Duodenal mucosa (tissue), 2 donors: ENCODE results near the gene MAN1A1.
"Not testable (repeated sequence)": the region's sequence is repeated elsewhere in the genome, so short reads cannot be mapped to it uniquely, and the experiment has no call there.

ENCODE experiments used
- H3K27ac ChIP-seq: one replicate; pipeline ENCODE4 v1.7.0; 2013; ENCODE audit warnings: low read depth, low read length
- H3K27me3 ChIP-seq, 2 donors: one replicate each; pipeline ENCODE4 v1.7.0; 2013; ENCODE audit warnings: low read length in 2 of 2, control low read depth in 1 of 2; ENCODE audit not compliant: insufficient read depth in 2 of 2, control insufficient read depth in 1 of 2
- H3K36me3 ChIP-seq, 2 donors: one replicate each; pipeline ENCODE4 v1.7.0; 2013; ENCODE audit warnings: low read length in 2 of 2, control low read depth in 1 of 2; ENCODE audit not compliant: insufficient read depth in 2 of 2, control insufficient read depth in 1 of 2
- H3K4me1 ChIP-seq, 2 donors: one replicate each; pipeline ENCODE4 v1.7.0; 2013; ENCODE audit warnings: low read length in 2 of 2, control low read depth in 1 of 2; ENCODE audit not compliant: insufficient read depth in 2 of 2, control insufficient read depth in 1 of 2
- H3K4me3 ChIP-seq, 2 donors: one replicate each; pipeline ENCODE4 v1.7.0; 2013; ENCODE audit warnings: low read length in 2 of 2, low read depth in 1 of 2
- H3K9ac ChIP-seq, 2 donors: one replicate each; pipeline ENCODE4 v1.7.0; 2013; ENCODE audit warnings: low read length in 2 of 2, low read depth in 1 of 2
- H3K9me3 ChIP-seq, 2 donors: one replicate each; pipeline ENCODE4 v1.7.0; 2013; ENCODE audit warnings: low read length in 2 of 2, control low read depth in 1 of 2; ENCODE audit not compliant: control insufficient read depth in 1 of 2

MAN1A1 gene

GRCh38 chr6:119158057-119158848 is 191.3 kb downstream of the MAN1A1 start:
- no peaks in the 10 kb centered on the region for H3K9me3 ChIP-seq
- no peak overlapping the region for H3K9ac ChIP-seq
- H3K36me3 ChIP-seq = no peaks in the 10 kb centered on the region
- no peaks in the 10 kb centered on the region for H3K27me3 ChIP-seq
- no peak overlapping the region for H3K27ac ChIP-seq
- no peaks in the 10 kb centered on the region for H3K4me1 ChIP-seq
- H3K4me3 ChIP-seq = no peak overlapping the region

- Histone ChIP-seq H3K9me3 (no peaks in the 10 kb centered on the region), H3K27me3 (no peaks in the 10 kb centered on the region), H3K4me3 (no peak overlapping the region), H3K4me1 (no peaks in the 10 kb centered on the region), H3K9ac (no peak overlapping the region), H3K27ac (no peak overlapping the region), H3K36me3 (no peaks in the 10 kb centered on the region)
These were observed 192.1 kb downstream of the MAN1A1 start for GRCh38 chr6:119157506-119157815.

- H3K4me3 ChIP-seq = no peak overlapping the region
- no peak overlapping the region for H3K27ac ChIP-seq
- no peak overlapping the region for H3K9ac ChIP-seq
- H3K36me3 ChIP-seq = no peaks in the 10 kb centered on the region
- no peaks in the 10 kb centered on the region for H3K27me3 ChIP-seq
- no peaks in the 10 kb centered on the region for H3K4me1 ChIP-seq
- H3K9me3 ChIP-seq = no peaks in the 10 kb centered on the region
These were observed 192.6 kb downstream of the MAN1A1 start for GRCh38 chr6:119156757-119157505.

GRCh38 chr6:119156082-119156481 is 193.5 kb downstream of the MAN1A1 start:
- not testable (repeated sequence) for H3K4me3 ChIP-seq, H3K4me1 ChIP-seq, H3K27me3 ChIP-seq, H3K9me3 ChIP-seq, H3K27ac ChIP-seq, H3K9ac ChIP-seq, H3K36me3 ChIP-seq

GRCh38 chr6:119152187-119152586 is 197.4 kb downstream of the MAN1A1 start:
- Histone ChIP-seq H3K9ac (no peak overlapping the region), H3K4me3 (no peak overlapping the region), H3K9me3 (peaks cover 0 to 2% of the 10 kb centered on the region in 2 donors), H3K36me3 (no peaks in the 10 kb centered on the region), H3K4me1 (peaks cover 12% of the 10 kb centered on the region in 2 donors), H3K27ac (no peak overlapping the region), H3K27me3 (no peaks in the 10 kb centered on the region)

GRCh38 chr6:119148825-119149525 is 200.6 kb downstream of the MAN1A1 start:
- Histone ChIP-seq H3K27me3 (no peaks in the 10 kb centered on the region), H3K27ac (no peak overlapping the region), H3K9ac (no peak overlapping the region), H3K4me1 (peaks cover 12% of the 10 kb centered on the region in 2 donors), H3K9me3 (peaks cover 0 to 2% of the 10 kb centered on the region in 2 donors), H3K36me3 (no peaks in the 10 kb centered on the region), H3K4me3 (no peak overlapping the region)

- no peak overlapping the region for H3K9ac ChIP-seq
- H3K27me3 ChIP-seq = no peaks in the 10 kb centered on the region
- H3K27ac ChIP-seq = no peak overlapping the region
These were observed 201.3 kb downstream of the MAN1A1 start for GRCh38 chr6:119148098-119148824.

GRCh38 chr6:119147101-119148053 is 202.2 kb downstream of the MAN1A1 start:
- H3K4me3 ChIP-seq = no peak overlapping the region
- H3K9me3 ChIP-seq = peaks cover 0 to 2% of the 10 kb centered on the region in 2 donors
- no peaks in the 10 kb centered on the region for H3K36me3 ChIP-seq
- H3K9ac ChIP-seq = no peak overlapping the region
- no peak overlapping the region for H3K27ac ChIP-seq
- peaks cover 12% of the 10 kb centered on the region in 2 donors for H3K4me1 ChIP-seq
- no peaks in the 10 kb centered on the region for H3K27me3 ChIP-seq

More at GRCh38 chr6:119148098-119148824, 201.3 kb downstream of the MAN1A1 start:
- Histone ChIP-seq H3K9me3 (peaks cover 0 to 2% of the 10 kb centered on the region in 2 donors), H3K4me1 (peaks cover 12% of the 10 kb centered on the region in 2 donors), H3K36me3 (no peaks in the 10 kb centered on the region), H3K4me3 (no peak overlapping the region)

GRCh38 chr6:119145111-119145510 is 204.4 kb downstream of the MAN1A1 start:
- Histone ChIP-seq H3K27me3 (no peaks in the 10 kb centered on the region), H3K27ac (no peak overlapping the region), H3K9me3 (peaks cover 0 to 2% of the 10 kb centered on the region in 2 donors), H3K4me3 (no peak overlapping the region), H3K9ac (no peak overlapping the region), H3K4me1 (peaks cover 12% of the 10 kb centered on the region in 2 donors), H3K36me3 (no peaks in the 10 kb centered on the region)
